Activated T-helper 17 cell treated with anti-CD3 and anti-CD28 coated beads, Interleukin-2, amount 50 U/mL, for 72 hours (primary cell): ENCODE measurements around the gene GRIN1. TPM values are rescaled to one million over a fixed set of nuclear protein-coding genes. Genes with fewer than 3 reads are reported as not detected.

ENCODE experiments used
- ATAC-seq: fragments of 150-1000 bp; cut with Tn5 transposase; replicated peaks from 2 replicates; pipeline ENCODE4 v1.10.0; 2021; ENCODE audit warnings: mild to moderate bottlenecking, moderate library complexity
- H3K27ac Mint-ChIP-seq: one replicate; pipeline ENCODE4 v1.8.0; 2022; ENCODE audit warnings: mixed read lengths
- H3K27me3 Mint-ChIP-seq: one replicate; pipeline ENCODE4 v1.8.0; 2022; ENCODE audit warnings: mixed read lengths
- H3K36me3 Mint-ChIP-seq: one replicate; pipeline ENCODE4 v1.8.0; 2022; ENCODE audit warnings: low read depth, mild to moderate bottlenecking, mixed read lengths
- H3K4me1 Mint-ChIP-seq: one replicate; pipeline ENCODE4 v1.8.0; 2022; ENCODE audit warnings: mixed read lengths
- H3K4me3 Mint-ChIP-seq: one replicate; pipeline ENCODE4 v1.8.0; 2022; ENCODE audit warnings: mild to moderate bottlenecking, mixed read lengths
- H3K9me3 Mint-ChIP-seq: one replicate; pipeline ENCODE4 v1.8.0; 2022; ENCODE audit warnings: mixed read lengths
- total RNA-seq, 2 donors: library from RNA; stranded (reverse); gene quantifications; one replicate each; pipeline ENCODE4 v1.2.3, GENCODE V29; 2022

Gene GRIN1
- 1 to 10 TPM in 1 of 2 donors, under 1 TPM in 1; 0.06 to 1.2 TPM for total RNA-seq

DNA sequence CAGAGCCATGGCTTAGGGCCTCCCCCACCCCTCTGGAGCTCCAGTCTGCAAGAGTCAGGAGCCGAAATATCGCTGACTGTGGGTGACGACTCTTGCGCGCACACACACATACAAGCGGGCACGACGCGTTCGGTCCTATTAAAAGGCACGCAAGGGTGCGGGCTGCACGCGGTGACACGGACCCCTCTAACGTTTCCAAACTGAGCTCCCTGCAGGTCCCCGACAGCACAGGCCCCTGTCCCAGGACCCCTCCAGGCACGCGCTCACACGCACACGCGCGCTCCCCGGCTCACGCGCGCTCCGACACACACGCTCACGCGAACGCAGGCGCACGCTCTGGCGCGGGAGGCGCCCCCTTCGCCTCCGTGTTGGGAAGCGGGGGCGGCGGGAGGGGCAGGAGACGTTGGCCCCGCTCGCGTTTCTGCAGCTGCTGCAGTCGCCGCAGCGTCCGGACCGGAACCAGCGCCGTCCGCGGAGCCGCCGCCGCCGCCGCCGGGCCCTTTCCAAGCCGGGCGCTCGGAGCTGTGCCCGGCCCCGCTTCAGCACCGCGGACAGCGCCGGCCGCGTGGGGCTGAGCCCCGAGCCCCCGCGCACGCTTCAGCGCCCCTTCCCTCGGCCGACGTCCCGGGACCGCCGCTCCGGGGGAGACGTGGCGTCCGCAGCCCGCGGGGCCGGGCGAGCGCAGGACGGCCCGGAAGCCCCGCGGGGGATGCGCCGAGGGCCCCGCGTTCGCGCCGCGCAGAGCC is at the start of gene GRIN1:
GRIN1 (plus strand) TSS at position 433 of the 746 bp plus-strand sequence. CDS start 333 bp downstream, outside the sequence.
- Mint-ChIP-seq H3K27ac (no peak within 1 kb of the TSS), H3K9me3 (no peaks in the 10 kb centered on the region), H3K36me3 (no peaks in the 10 kb centered on the region), H3K4me1 (no peaks in the 10 kb centered on the region), H3K27me3 (peaks cover 31% of the 10 kb centered on the region), H3K4me3 (no peak within 1 kb of the TSS)
- ATAC-seq: no peak

- Mint-ChIP-seq H3K4me1 (peaks cover 20% of the 10 kb centered on the region), H3K27ac (peak overlapping the region; percentile 39), H3K36me3 (peaks cover 28% of the 10 kb centered on the region), H3K4me3 (no peak overlapping the region), H3K9me3 (no peaks in the 10 kb centered on the region), H3K27me3 (no peaks in the 10 kb centered on the region)
- no peak for ATAC-seq
Measured at GRCh38 chr9:137089232-137089947, 49.6 kb upstream of the GRIN1 start.

DNA sequence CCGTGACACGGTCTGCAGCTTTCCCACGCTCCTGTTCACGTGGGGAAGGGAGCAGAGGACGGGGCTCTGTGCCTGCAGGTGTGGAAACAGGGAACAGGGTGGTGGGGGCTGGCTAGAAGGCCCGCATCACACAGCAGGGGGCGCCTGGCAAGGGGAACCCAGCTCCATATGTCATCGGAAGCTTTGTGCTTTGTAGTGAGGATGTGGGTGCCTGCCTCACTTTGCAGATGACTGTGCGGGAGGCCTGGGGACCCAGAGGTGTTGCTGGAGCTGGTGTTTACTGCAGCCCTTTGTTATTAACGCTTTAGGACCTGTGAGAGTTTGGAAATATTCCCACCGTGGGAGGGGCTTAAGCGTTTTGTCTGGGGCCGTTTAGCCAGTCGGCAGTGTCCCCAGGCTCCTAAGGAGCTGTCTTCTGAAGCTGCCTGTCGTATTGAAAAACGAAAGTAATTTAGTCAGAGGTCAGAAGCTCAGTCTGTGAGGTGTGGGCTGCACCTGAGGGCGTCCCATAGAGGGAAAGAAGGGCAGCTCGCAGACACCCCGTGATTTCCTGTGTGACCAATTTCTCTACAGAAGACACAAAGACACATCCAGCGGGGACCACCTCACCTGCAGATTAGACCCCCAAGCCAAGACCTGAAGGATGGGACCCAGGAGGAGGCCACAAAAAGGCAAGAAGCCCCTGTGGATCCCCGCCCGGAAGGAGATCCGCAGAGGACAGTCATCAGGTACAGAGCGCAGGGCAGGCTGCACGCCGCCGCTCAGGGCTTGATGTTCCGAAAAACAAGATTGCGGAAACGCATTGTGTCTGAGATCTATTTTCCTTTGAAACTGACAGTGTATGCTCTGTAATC is 43.1 kb upstream of the GRIN1 start:
- Mint-ChIP-seq H3K36me3 (peaks cover 42% of the 10 kb centered on the region), H3K27me3 (no peaks in the 10 kb centered on the region), H3K9me3 (no peaks in the 10 kb centered on the region), H3K27ac (peak overlapping the region; percentile 89), H3K4me1 (peaks cover 9% of the 10 kb centered on the region), H3K4me3 (peak overlapping the region; percentile 83)
- peak; percentile 96 for ATAC-seq

DNA sequence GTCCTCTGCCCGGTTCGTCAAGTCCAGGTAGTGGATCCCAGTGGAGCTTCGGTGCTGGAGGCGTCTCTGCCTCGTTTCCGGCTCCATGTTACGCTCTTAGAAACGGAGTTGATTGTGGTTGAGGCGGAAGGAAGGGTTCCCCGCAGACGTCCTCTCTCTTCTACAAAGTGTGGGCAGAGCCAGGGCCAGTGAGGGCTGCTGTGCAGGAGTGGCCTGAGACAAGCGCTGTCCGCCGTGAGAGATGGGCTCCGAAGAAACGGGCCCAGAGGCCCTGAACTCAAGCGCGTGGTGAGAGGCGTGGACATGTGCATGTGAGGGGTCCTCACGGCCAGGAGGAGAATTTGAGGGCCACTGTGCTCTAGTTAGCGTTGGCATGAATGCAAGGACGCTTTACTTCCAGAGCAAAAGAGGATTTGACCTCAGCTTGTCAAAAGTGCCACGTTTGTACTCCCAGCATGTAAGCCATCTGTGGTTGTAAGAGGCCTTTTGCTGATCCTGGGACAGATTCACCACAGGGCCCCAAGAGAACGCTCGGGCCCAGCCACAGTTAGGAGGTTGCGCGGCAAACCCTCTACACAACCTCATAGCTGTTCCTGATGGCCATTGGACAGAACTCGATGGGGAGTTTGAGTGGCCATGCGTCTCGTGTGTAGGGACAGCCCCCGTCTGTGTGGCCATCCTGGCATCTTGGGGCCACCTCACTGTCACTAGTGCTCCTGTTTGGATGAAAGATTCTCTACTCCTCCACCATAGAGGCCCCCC is 42.0 kb upstream of the GRIN1 start:
- Mint-ChIP-seq H3K4me3 (peak overlapping the region; percentile 83), H3K36me3 (peaks cover 33% of the 10 kb centered on the region), H3K27me3 (no peaks in the 10 kb centered on the region), H3K27ac (peak overlapping the region; percentile 89), H3K9me3 (no peaks in the 10 kb centered on the region), H3K4me1 (peaks cover 9% of the 10 kb centered on the region)
- ATAC-seq: no peak

DNA sequence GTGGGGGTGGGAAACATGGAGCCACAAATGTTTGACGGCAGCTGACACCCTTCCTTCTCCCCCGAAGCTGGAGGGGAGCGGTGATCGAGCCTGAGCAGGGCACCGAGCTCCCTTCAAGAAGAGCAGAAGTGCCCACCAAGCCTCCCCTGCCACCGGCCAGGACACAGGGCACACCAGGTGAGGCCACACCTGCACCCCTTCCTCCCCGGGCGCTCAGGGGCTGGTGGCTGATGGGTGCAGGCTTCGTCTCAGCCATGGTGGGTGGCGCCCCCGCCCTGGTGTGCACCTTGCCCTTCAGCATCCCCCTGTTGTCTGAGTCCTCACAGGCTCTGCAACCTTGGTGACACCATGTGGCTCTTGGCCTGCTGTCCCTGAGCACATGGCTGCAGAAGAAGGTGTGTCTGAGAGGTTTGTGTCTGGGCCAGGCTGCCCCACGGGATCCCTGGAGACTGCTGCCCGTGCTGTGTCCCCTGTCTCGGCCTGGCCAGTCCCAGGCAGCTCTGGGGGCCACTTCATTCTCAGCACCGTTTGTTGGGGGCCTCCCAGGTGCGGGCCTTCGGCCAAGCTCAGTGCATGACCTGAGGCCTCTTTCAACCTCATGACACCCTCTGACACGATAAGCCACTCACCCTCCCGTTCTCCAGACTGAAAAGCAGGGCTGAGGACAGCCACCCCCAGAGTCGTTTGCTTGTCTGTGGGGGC is 41.0 kb upstream of the GRIN1 start:
- peaks cover 24% of the 10 kb centered on the region for H3K36me3 Mint-ChIP-seq
- ATAC-seq: no peak
- no peak overlapping the region for H3K27ac Mint-ChIP-seq
- H3K9me3 Mint-ChIP-seq: no peaks in the 10 kb centered on the region
- no peak overlapping the region for H3K4me3 Mint-ChIP-seq
- no peaks in the 10 kb centered on the region for H3K27me3 Mint-ChIP-seq
- peaks cover 9% of the 10 kb centered on the region for H3K4me1 Mint-ChIP-seq

GRCh38 chr9:137099231-137099630 is 39.7 kb upstream of the GRIN1 start:
- H3K36me3 Mint-ChIP-seq: peaks cover 21% of the 10 kb centered on the region
- no peaks in the 10 kb centered on the region for H3K27me3 Mint-ChIP-seq
- no peaks in the 10 kb centered on the region for H3K9me3 Mint-ChIP-seq
- no peak overlapping the region for H3K4me3 Mint-ChIP-seq
- no peak for ATAC-seq
- H3K4me1 Mint-ChIP-seq: peaks cover 9% of the 10 kb centered on the region
- no peak overlapping the region for H3K27ac Mint-ChIP-seq

DNA sequence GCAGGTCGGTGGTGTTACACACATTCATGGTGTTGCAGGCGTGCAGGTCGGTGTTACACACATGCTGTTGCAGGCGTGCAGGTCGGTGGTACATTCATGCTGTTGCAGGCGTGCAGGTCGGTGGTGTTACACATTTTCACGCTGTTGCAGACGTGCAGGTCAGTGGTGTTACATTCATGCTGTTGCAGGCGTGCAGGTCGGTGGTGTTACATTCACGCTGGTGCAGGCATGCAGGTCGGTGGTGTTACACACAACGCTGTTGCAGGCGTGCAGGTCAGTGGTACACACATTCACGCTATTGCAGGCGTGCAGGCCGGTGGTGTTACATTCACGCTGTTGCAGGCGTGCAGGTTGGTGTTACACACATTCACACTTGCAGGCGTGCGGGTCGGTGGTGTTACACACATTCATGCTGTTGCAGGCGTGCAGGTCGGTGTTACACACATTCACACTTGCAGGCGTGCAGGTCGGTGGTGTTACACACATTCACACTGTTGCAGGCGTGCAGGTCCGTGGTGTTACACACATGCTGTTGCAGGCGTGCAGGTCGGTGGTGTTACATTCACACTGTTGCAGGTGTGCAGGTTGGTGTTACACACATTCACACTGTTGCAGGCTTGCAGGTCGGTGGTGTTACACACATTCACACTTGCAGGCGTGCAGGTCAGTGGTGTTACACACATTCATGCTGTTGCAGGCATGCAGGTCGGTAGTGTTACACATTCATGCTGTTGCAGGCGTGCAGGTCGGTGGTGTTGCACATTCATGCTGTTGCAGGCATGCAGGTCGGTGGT is 35.6 kb upstream of the GRIN1 start:
- H3K36me3 Mint-ChIP-seq: peaks cover 6% of the 10 kb centered on the region
- no peaks in the 10 kb centered on the region for H3K27me3 Mint-ChIP-seq
- no peaks in the 10 kb centered on the region for H3K4me1 Mint-ChIP-seq
- no peak overlapping the region for H3K27ac Mint-ChIP-seq
- H3K4me3 Mint-ChIP-seq: no peak overlapping the region
- no peaks in the 10 kb centered on the region for H3K9me3 Mint-ChIP-seq
- ATAC-seq: no peak

GRCh38 chr9:137105814-137106661 is 32.9 kb upstream of the GRIN1 start:
- Mint-ChIP-seq H3K9me3 (no peaks in the 10 kb centered on the region), H3K27ac (no peak overlapping the region), H3K27me3 (no peaks in the 10 kb centered on the region), H3K4me3 (no peak overlapping the region), H3K4me1 (no peaks in the 10 kb centered on the region), H3K36me3 (peaks cover 27% of the 10 kb centered on the region)
- ATAC-seq: no peak

GRCh38 chr9:137106662-137107250 is 32.2 kb upstream of the GRIN1 start:
- ATAC-seq: no peak
- Mint-ChIP-seq H3K36me3 (peaks cover 34% of the 10 kb centered on the region), H3K9me3 (no peaks in the 10 kb centered on the region), H3K27ac (no peak overlapping the region), H3K27me3 (no peaks in the 10 kb centered on the region), H3K4me3 (no peak overlapping the region), H3K4me1 (no peaks in the 10 kb centered on the region)

- H3K4me3 Mint-ChIP-seq: no peak overlapping the region
- H3K9me3 Mint-ChIP-seq: no peaks in the 10 kb centered on the region
- H3K36me3 Mint-ChIP-seq: peaks cover 36% of the 10 kb centered on the region
- no peaks in the 10 kb centered on the region for H3K4me1 Mint-ChIP-seq
- no peak overlapping the region for H3K27ac Mint-ChIP-seq
- no peaks in the 10 kb centered on the region for H3K27me3 Mint-ChIP-seq
- no peak for ATAC-seq
Measured at GRCh38 chr9:137107312-137107921, 31.5 kb upstream of the GRIN1 start.

- H3K27me3 Mint-ChIP-seq: no peaks in the 10 kb centered on the region
- no peak for ATAC-seq
- H3K4me1 Mint-ChIP-seq: no peaks in the 10 kb centered on the region
- H3K36me3 Mint-ChIP-seq: peaks cover 40% of the 10 kb centered on the region
- H3K27ac Mint-ChIP-seq: no peak overlapping the region
- H3K4me3 Mint-ChIP-seq: no peak overlapping the region
- H3K9me3 Mint-ChIP-seq: no peaks in the 10 kb centered on the region
Measured at GRCh38 chr9:137107982-137108381, 31.0 kb upstream of the GRIN1 start.
